ENCODE data around the gene PTPN3. TPM values are rescaled to one million over a fixed set of nuclear protein-coding genes. Genes with fewer than 3 reads are reported as not detected.
"Not testable (repeated sequence)": the region's sequence is repeated elsewhere in the genome, so short reads cannot be mapped to it uniquely, and the experiment has no call there.

PTPN3 gene
- total RNA-seq, 1 donor from 2014 or later = 0.62 TPM

DNA sequence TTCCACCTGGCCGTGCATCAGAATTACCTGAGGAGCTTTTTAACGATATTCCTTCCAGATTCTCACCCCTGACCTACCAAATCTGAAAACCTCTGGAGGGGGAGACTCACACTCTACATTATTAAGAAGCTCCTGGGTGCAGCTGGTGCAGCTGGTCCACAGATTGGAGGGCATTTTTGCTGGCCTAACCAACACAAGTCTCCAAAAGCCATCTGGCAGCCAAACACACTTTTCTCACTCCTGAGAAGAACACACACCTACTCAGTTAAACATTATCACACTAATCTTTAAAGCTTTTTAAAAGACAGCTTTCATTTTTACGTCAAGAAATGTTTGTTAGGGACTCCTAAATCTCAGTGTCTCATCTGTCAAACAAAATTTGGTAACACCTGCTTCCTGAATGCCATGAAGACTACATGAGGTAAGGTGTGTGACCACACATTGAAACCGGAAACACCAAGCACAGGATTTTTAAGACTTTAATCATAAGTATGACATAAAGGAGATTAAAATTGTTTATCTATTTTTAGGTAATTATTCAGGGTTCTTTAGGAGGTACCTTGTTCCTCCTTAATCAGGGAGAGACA lies 14.2 kb upstream of the PTPN3 start:
- H3K4me1 Mint-ChIP-seq (ENCODE audit: unreplicated experiment) = peaks cover 10% of the 10 kb centered on the region
- H3K27me3 Mint-ChIP-seq (ENCODE audit: unreplicated experiment) = peaks cover 7% of the 10 kb centered on the region
- DNase-seq (ENCODE audit: low spot score) = no peak
- TF ChIP-seq, protein P1, sequence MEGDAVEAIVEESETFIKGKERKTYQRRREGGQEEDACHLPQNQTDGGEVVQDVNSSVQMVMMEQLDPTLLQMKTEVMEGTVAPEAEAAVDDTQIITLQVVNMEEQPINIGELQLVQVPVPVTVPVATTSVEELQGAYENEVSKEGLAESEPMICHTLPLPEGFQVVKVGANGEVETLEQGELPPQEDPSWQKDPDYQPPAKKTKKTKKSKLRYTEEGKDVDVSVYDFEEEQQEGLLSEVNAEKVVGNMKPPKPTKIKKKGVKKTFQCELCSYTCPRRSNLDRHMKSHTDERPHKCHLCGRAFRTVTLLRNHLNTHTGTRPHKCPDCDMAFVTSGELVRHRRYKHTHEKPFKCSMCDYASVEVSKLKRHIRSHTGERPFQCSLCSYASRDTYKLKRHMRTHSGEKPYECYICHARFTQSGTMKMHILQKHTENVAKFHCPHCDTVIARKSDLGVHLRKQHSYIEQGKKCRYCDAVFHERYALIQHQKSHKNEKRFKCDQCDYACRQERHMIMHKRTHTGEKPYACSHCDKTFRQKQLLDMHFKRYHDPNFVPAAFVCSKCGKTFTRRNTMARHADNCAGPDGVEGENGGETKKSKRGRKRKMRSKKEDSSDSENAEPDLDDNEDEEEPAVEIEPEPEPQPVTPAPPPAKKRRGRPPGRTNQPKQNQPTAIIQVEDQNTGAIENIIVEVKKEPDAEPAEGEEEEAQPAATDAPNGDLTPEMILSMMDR (IDR thresholded peaks at IDR 0.05; ENCODE audit: unreplicated experiment) = no peak
- H3K27ac Mint-ChIP-seq (ENCODE audit: unreplicated experiment) = no peak overlapping the region
- H3K36me3 Mint-ChIP-seq (ENCODE audit: low read depth, unreplicated experiment) = no peaks in the 10 kb centered on the region
- no peak overlapping the region for H3K4me3 Mint-ChIP-seq (ENCODE audit: unreplicated experiment)
- no peaks in the 10 kb centered on the region for H3K9me3 Mint-ChIP-seq (ENCODE audit: unreplicated experiment)

DNA sequence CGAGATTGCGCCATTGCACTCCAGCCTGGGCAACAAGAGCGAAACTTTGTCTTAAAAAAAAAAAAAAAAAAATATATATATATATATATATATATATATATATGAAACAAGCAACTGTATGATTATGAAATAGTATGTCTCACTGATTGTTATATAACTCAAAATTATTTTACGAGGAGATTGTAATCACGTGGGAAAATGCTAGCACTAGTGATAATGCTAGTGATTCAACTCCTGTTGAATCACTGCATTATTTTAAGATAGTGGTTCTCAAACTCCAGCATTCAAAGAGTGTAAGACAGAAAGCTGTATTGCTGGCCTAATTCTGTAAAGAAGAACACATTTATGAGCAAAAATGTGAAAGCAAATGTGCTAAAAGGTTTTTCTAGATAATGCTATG lies 12.4 kb upstream of the PTPN3 start:
- H3K4me1 Mint-ChIP-seq (ENCODE audit: unreplicated experiment) = peaks cover 10% of the 10 kb centered on the region
- H3K4me3 Mint-ChIP-seq (ENCODE audit: unreplicated experiment) = no peak overlapping the region
- TF ChIP-seq, protein P1 (IDR thresholded peaks at IDR 0.05; ENCODE audit: unreplicated experiment) = no peak
- no peak for DNase-seq (ENCODE audit: low spot score)
- no peak overlapping the region for H3K27ac Mint-ChIP-seq (ENCODE audit: unreplicated experiment)
- no peaks in the 10 kb centered on the region for H3K36me3 Mint-ChIP-seq (ENCODE audit: low read depth, unreplicated experiment)
- no peaks in the 10 kb centered on the region for H3K9me3 Mint-ChIP-seq (ENCODE audit: unreplicated experiment)
- peaks cover 1% of the 10 kb centered on the region for H3K27me3 Mint-ChIP-seq (ENCODE audit: unreplicated experiment)

DNA sequence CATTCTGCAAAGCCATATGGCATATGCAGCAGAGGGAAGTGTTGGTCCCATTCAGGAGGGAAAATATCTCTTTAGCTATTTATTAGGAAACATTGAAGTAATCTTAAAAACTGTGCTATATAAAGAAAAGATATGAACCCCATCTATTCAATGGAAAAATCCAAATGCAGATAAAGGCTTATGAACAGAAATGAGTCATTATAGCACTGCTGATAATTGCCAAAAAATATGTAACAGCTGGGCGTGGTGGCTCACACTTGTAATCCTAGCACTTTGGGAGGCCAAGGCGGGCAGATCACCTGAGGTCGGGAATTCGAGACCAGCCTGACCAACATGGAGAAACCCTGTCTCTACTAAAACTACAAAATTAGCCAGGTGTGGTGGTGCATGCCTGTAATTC lies 11.9 kb upstream of the PTPN3 start:
- H3K27ac Mint-ChIP-seq (ENCODE audit: unreplicated experiment); H3K36me3 Mint-ChIP-seq (ENCODE audit: low read depth, unreplicated experiment); H3K27me3 Mint-ChIP-seq (ENCODE audit: unreplicated experiment); H3K4me3 Mint-ChIP-seq (ENCODE audit: unreplicated experiment); DNase-seq (ENCODE audit: low spot score); H3K9me3 Mint-ChIP-seq (ENCODE audit: unreplicated experiment): not testable (repeated sequence)
- peaks cover 10% of the 10 kb centered on the region for H3K4me1 Mint-ChIP-seq (ENCODE audit: unreplicated experiment)

DNA sequence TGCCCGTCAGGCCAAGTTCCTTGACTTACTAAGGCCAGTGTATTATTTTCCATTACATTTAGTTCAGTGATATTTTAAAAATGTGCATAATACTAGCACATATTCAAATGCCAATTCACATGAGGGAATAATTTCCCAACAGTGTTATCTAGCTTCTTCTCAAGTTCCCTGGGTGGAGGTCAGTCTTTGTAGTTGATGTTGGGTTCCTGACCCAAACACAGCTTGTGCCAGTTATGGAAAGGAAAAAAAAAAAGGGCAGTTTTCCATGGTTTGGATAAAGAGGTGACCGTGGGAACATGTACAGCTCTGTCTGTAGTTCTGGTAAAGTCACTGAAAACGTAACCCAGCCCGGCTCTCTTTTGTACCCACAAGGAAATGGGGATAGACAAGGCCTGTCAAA lies 11.5 kb upstream of the PTPN3 start:
- no peak for DNase-seq (ENCODE audit: low spot score)

DNA sequence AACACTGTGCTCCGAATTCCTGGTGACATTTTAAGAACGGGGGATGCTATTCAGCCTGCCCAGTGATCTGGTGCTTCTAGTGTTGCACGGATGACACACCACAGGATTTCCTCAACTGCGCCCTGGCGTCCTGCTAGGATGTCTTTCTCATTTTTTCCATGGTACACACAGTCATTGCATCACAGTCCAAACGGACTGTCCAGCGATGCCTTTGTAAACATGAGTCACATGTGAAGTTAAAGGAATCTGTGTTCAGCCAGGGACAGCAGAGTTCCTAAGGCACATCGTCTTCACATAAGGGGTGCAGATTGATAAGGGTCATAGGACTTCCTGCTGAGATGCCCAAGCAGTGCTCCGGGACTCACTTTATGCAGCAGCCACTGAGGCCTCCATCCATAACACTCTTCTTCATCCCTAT lies 9.3 kb upstream of the PTPN3 start:
- Mint-ChIP-seq H3K9me3 (ENCODE audit: unreplicated experiment) (no peaks in the 10 kb centered on the region), H3K4me1 (ENCODE audit: unreplicated experiment) (peaks cover 10% of the 10 kb centered on the region), H3K27ac (ENCODE audit: unreplicated experiment) (no peak overlapping the region), H3K4me3 (ENCODE audit: unreplicated experiment) (no peak overlapping the region), H3K36me3 (ENCODE audit: low read depth, unreplicated experiment) (no peaks in the 10 kb centered on the region), H3K27me3 (ENCODE audit: unreplicated experiment) (no peaks in the 10 kb centered on the region)
- TF ChIP-seq, protein P1 (IDR thresholded peaks at IDR 0.05; ENCODE audit: unreplicated experiment) = no peak
- no peak for DNase-seq (ENCODE audit: low spot score)

More for the DNA sequence above, 11.5 kb upstream of the PTPN3 start:
- Mint-ChIP-seq H3K27ac (ENCODE audit: unreplicated experiment) (no peak overlapping the region), H3K36me3 (ENCODE audit: low read depth, unreplicated experiment) (no peaks in the 10 kb centered on the region), H3K9me3 (ENCODE audit: unreplicated experiment) (no peaks in the 10 kb centered on the region), H3K27me3 (ENCODE audit: unreplicated experiment) (no peaks in the 10 kb centered on the region), H3K4me3 (ENCODE audit: unreplicated experiment) (no peak overlapping the region), H3K4me1 (ENCODE audit: unreplicated experiment) (peaks cover 10% of the 10 kb centered on the region)
- TF ChIP-seq, protein P1 (IDR thresholded peaks at IDR 0.05; ENCODE audit: unreplicated experiment) = no peak

Data from endothelial cell (in vitro differentiated cells).